ENCODE results near the gene PNMA8B.
A peak's percentile ranks its signal among the peaks of the same experiment; 100 is the strongest.
"Not testable (repeated sequence)": the region's sequence is repeated elsewhere in the genome, so short reads cannot be mapped to it uniquely, and the experiment has no call there.

PNMA8B gene

GRCh38 chr19:46514589-46515289, 19.1 kb upstream of the PNMA8B start:
- DNase-seq (ENCODE audit: low spot score): no peak

GRCh38 chr19:46513461-46514236, 18.0 kb upstream of the PNMA8B start:
- DNase-seq (ENCODE audit: low spot score): peak; percentile 88

GRCh38 chr19:46511237-46511636, 15.6 kb upstream of the PNMA8B start:
- DNase-seq (ENCODE audit: low spot score): no peak

GRCh38 chr19:46508206-46508605, 12.5 kb upstream of the PNMA8B start:
- no peak for DNase-seq (ENCODE audit: low spot score)

- no peak for DNase-seq (ENCODE audit: low spot score)
Observed at GRCh38 chr19:46503848-46504453, 8.3 kb upstream of the PNMA8B start.

- no peak for DNase-seq (ENCODE audit: low spot score)
Observed at GRCh38 chr19:46502891-46503290, 7.2 kb upstream of the PNMA8B start.

GRCh38 chr19:46499692-46500091, 4.0 kb upstream of the PNMA8B start:
- no peak for DNase-seq (ENCODE audit: low spot score)

- peak; percentile 18 for DNase-seq (ENCODE audit: low spot score)
Observed at GRCh38 chr19:46497773-46498172, 2.1 kb upstream of the PNMA8B start.

- DNase-seq (ENCODE audit: low spot score): not testable (repeated sequence)
Observed at GRCh38 chr19:46496886-46497285, 1.2 kb upstream of the PNMA8B start.

GRCh38 chr19:46496304-46496703, 637 bp upstream of the PNMA8B start:
- DNase-seq (ENCODE audit: low spot score): no peak

- DNase-seq (ENCODE audit: low spot score): no peak
Observed at GRCh38 chr19:46494941-46495785, 504 bp downstream of the PNMA8B start.

GRCh38 chr19:46494146-46494940, 1.3 kb downstream of the PNMA8B start:
- no peak for DNase-seq (ENCODE audit: low spot score)

- DNase-seq (ENCODE audit: low spot score): peak; percentile 27
Observed at GRCh38 chr19:46493236-46494145, 2.2 kb downstream of the PNMA8B start.

- DNase-seq (ENCODE audit: low spot score): no peak
Observed at GRCh38 chr19:46492841-46493235, 2.8 kb downstream of the PNMA8B start.

GRCh38 chr19:46491975-46492682, 3.5 kb downstream of the PNMA8B start:
- DNase-seq (ENCODE audit: low spot score): no peak

- no peak for DNase-seq (ENCODE audit: low spot score)
Observed at GRCh38 chr19:46490774-46491173, 4.9 kb downstream of the PNMA8B start.

GRCh38 chr19:46489445-46490272, 6.0 kb downstream of the PNMA8B start:
- DNase-seq (ENCODE audit: low spot score): peak; percentile 80

- DNase-seq (ENCODE audit: low spot score): no peak
Observed at GRCh38 chr19:46488551-46488950, 7.1 kb downstream of the PNMA8B start.

Measured in AG08396 (cell line).